HepG2 (cell line): ENCODE measurements around the gene ZNF324B. TPM values are rescaled to one million over a fixed set of nuclear protein-coding genes. Genes with fewer than 3 reads are reported as not detected.
A peak's percentile ranks its signal among the peaks of the same experiment; 100 is the strongest.

Source experiments
- AGO2 ChIP-seq: fragments of 200-400 bp; formaldehyde crosslinking; optimal IDR thresholded peaks from 2 replicates; pipeline ENCODE3; 2017; ENCODE audit warnings: mild to moderate bottlenecking, low read depth, low read length, moderate library complexity
- BCL6 ChIP-seq: IDR thresholded peaks from 2 replicates; pipeline ENCODE4 v1.6.1; 2016; ENCODE audit warnings: missing genetic modification reagents, missing compliant biosample characterization
- CHCHD3 ChIP-seq: sonication (generic); formaldehyde crosslinking; IDR thresholded peaks from 2 replicates; pipeline ENCODE4 v1.8.0; 2022; ENCODE audit warnings: mild to moderate bottlenecking, missing genetic modification reagents, moderate library complexity
- CREM ChIP-seq, 2 experiments: sonication (generic) in 1 of 2; formaldehyde crosslinking in 1 of 2; IDR thresholded peaks; 2 replicates each; pipeline versions ENCODE4 v1.4.0 to v1.6.1; 2016 to 2020; ENCODE audit warnings: antibody characterized with exemption in 1 of 2, mild to moderate bottlenecking in 1 of 2, missing genetic modification reagents in 1 of 2
- EEA1 ChIP-seq: sonication (generic); formaldehyde crosslinking; IDR thresholded peaks from 2 replicates; pipeline ENCODE4 v1.5.1; 2020; ENCODE audit warnings: mild to moderate bottlenecking, missing genetic modification reagents, borderline replicate concordance
- GZF1 ChIP-seq: sonication (generic); formaldehyde crosslinking; IDR thresholded peaks from 2 replicates; pipeline ENCODE4 v1.5.1; 2020; ENCODE audit warnings: mild to moderate bottlenecking, missing genetic modification reagents
- ISL2 ChIP-seq: sonication (generic); formaldehyde crosslinking; IDR thresholded peaks from 2 replicates; pipeline ENCODE4 v1.5.0; 2020; ENCODE audit warnings: missing genetic modification reagents
- ISX ChIP-seq: sonication (generic); formaldehyde crosslinking; conservative IDR thresholded peaks from 2 replicates; pipeline ENCODE4 v1.5.0; 2020; ENCODE audit warnings: missing genetic modification reagents
- KDM5B ChIP-seq: sonication (generic); formaldehyde crosslinking; IDR thresholded peaks from 2 replicates; pipeline ENCODE4 v1.4.0; 2020; ENCODE audit warnings: missing genetic modification reagents, mild to moderate bottlenecking, borderline replicate concordance
- KLF16 ChIP-seq, 2 experiments: sonication (generic) in 1 of 2; formaldehyde crosslinking in 1 of 2; IDR thresholded peaks; 2 replicates each; pipeline versions ENCODE4 v1.6.1 to v1.8.0; 2016 to 2023; ENCODE audit warnings: missing genetic modification reagents in 2 of 2, missing compliant biosample characterization in 1 of 2
- POGK ChIP-seq: sonication (generic); formaldehyde crosslinking; conservative IDR thresholded peaks from 2 replicates; pipeline ENCODE4 v1.8.0; 2022; ENCODE audit warnings: mild to moderate bottlenecking, moderate library complexity, missing genetic modification reagents
- SALL1 ChIP-seq: sonication (generic); formaldehyde crosslinking; IDR thresholded peaks from 2 replicates; pipeline ENCODE4 v1.8.0; 2022; ENCODE audit warnings: mild to moderate bottlenecking, missing genetic modification reagents
- TFDP2 ChIP-seq: sonication (generic); formaldehyde crosslinking; IDR thresholded peaks from 2 replicates; pipeline ENCODE4 v1.4.0; 2020; ENCODE audit warnings: missing genetic modification reagents
- TMF1 ChIP-seq: sonication (generic); formaldehyde crosslinking; IDR thresholded peaks from 2 replicates; pipeline ENCODE4 v1.8.1; 2022; ENCODE audit warnings: low read depth, missing genetic modification reagents
- ZBTB7A ChIP-seq: sonication (generic); formaldehyde crosslinking; IDR thresholded peaks from 2 replicates; pipeline ENCODE4 v1.8.0; 2022; ENCODE audit warnings: mild to moderate bottlenecking, missing genetic modification reagents
- ZC3H13 ChIP-seq: sonication (generic); formaldehyde crosslinking; IDR thresholded peaks from 2 replicates; pipeline ENCODE4 v1.8.1; 2023; ENCODE audit warnings: mild to moderate bottlenecking, missing genetic modification reagents, moderate library complexity
- ZNF350 ChIP-seq: sonication (generic); formaldehyde crosslinking; IDR thresholded peaks from 2 replicates; pipeline ENCODE4 v1.4.0; 2020; ENCODE audit warnings: mild to moderate bottlenecking, low read depth, missing genetic modification reagents, borderline replicate concordance
- ZNF367 ChIP-seq: sonication (generic); formaldehyde crosslinking; IDR thresholded peaks from 2 replicates; pipeline ENCODE4 v1.4.0; 2020; ENCODE audit warnings: missing genetic modification reagents, borderline replicate concordance
- ZNF609 ChIP-seq: sonication (generic); formaldehyde crosslinking; IDR thresholded peaks from 2 replicates; pipeline ENCODE4 v1.4.0; 2020; ENCODE audit warnings: mild to moderate bottlenecking, missing genetic modification reagents, borderline replicate concordance
- polyA plus RNA-seq, 8 experiments: library from polyadenylated mRNA; depleted of rRNA in 3 of 8; stranded (reverse) in 7 of 8; unstranded in 1 of 8; fragments of >200 nt; fragmentation: Illumina TruSeq in 4 of 8; extraction: Trizol in 4 of 8; gene quantifications; 2 replicates each; pipeline versions ENCODE4 v1.2.1 to v1.2.3, GENCODE V29; 2011 to 2016; ENCODE audit warnings: low read depth in 4 of 8, missing spikeins in 1 of 8, mixed read lengths in 1 of 8; ENCODE audit not compliant: insufficient read depth in 1 of 8
- total RNA-seq, 5 experiments: library from RNA; depleted of rRNA; stranded (reverse); fragments of >200 nt; fragmentation: Illumina TruSeq; extraction: Trizol; gene quantifications; 2 replicates each; pipeline ENCODE4 v1.2.3, GENCODE V29; 2016; ENCODE audit warnings: low read depth in 1 of 5
- TF ChIP-seq, protein P1 (sequence below): sonication (generic); formaldehyde crosslinking; IDR thresholded peaks from 2 replicates; pipeline ENCODE4 v1.4.0; 2020; ENCODE audit warnings: mild to moderate bottlenecking, missing genetic modification reagents

ZNF324B gene
- total and polyA plus RNA-seq, 2 of the 13 experiments (the other 11 are each of a cell fraction or from before 2014, with no cell fraction given): 0.53 to 3.0 TPM

GRCh38 chr19:58408152-58409009 lies 43.0 kb upstream of the ZNF324B start, which contains the start of gene ZNF584 (continued):
- TF ChIP-seq ZNF609 (peak; percentile 26; the same call in 1 of the 2 replicates), TMF1 (CRISPR knock-in tag) (0 out of 2 replicates have a peak, but pooled peaks have one; percentile 45), KLF16 (CRISPR knock-in tag; IDR thresholded peaks at IDR 0.05) (peak; percentile 53 to 56; a peak in 1 of 4 replicates), KDM5B (CRISPR knock-in tag) (no peak; the same call in 1 of the 2 replicates), AGO2 (peak; percentile 89), ZC3H13 (CRISPR knock-in tag) (peak; percentile 15; the same call in 1 of the 2 replicates), BCL6 (CRISPR knock-in tag) (no peak), ZNF367 (CRISPR knock-in tag) (no peak), SALL1 (CRISPR knock-in tag) (peak; percentile 67), ZBTB7A (CRISPR knock-in tag) (0 out of 2 replicates have a peak, but pooled peaks have one; percentile 17), CREM (IDR thresholded peaks at IDR 0.05) (peak; percentile 79), CREM (CRISPR knock-in tag; IDR thresholded peaks at IDR 0.05) (no peak), GZF1 (0 out of 2 replicates have a peak, but pooled peaks have one; percentile 54), ZNF350 (CRISPR knock-in tag) (peak; percentile 71; the same call in 1 of the 2 replicates), ISL2 (CRISPR knock-in tag) (no peak), TFDP2 (CRISPR knock-in tag) (0 out of 2 replicates have a peak, but pooled peaks have one; percentile 72), EEA1 (peak; percentile 16; the same call in 1 of the 2 replicates), CHCHD3 (CRISPR knock-in tag) (no peak), POGK (peak; percentile 48), ISX (CRISPR knock-in tag) (no peak)
- TF ChIP-seq, protein P1, sequence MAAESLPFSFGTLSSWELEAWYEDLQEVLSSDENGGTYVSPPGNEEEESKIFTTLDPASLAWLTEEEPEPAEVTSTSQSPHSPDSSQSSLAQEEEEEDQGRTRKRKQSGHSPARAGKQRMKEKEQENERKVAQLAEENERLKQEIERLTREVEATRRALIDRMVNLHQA (CRISPR knock-in tag): no peak
